GM21423 (cell line): ENCODE data around the gene POU4F1.

Experiments
- ATAC-seq: cut with Tn5 transposase; IDR thresholded peaks from one replicate; pipeline ENCODE4 v1.9.1; 2021; ENCODE audit warnings: mild to moderate bottlenecking, moderate library complexity; ENCODE audit not compliant: unreplicated experiment

The POU4F1 gene

DNA sequence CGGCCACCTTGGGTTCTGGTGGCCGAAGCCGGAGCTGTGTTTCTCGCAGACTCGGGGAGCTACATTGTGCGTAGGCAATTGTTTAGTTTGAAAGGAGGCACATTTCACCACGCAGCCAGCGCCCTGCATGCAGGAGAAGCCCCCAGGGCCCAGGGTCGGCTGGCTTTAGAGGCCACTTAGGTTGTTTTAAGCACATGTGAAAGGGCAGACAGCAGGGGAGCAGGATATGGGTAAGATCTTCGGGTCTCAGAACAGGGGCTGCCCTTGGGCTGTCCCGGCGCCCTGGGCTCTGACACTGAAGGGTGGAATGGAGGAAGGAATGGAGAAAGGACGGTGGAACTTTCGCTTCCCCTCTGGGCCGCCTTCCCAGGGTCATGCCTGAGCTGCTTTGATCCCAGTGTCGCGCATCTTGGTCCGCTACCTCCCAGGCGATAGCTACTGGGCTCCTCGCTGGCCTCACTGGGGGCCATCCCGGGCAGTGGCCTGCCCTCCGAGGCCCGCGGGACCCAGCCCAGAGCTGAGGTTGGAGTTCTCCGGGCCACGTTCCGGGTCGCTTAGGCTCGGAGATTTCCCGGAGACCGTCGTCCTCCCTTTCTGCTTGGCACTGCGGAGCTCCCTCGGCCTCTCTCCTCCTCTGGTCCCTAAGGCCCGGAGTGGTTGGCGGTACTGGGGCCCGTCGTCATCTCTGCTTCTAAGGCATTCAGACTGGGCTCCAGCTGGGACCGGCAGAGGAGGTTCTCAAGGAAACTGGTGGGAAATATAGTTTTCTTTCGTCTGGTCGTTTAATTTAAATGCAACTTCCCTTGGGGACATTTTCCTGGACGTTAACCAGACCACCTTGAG lies 4.3 kb upstream of the POU4F1 start:
- ATAC-seq, result no peak

DNA sequence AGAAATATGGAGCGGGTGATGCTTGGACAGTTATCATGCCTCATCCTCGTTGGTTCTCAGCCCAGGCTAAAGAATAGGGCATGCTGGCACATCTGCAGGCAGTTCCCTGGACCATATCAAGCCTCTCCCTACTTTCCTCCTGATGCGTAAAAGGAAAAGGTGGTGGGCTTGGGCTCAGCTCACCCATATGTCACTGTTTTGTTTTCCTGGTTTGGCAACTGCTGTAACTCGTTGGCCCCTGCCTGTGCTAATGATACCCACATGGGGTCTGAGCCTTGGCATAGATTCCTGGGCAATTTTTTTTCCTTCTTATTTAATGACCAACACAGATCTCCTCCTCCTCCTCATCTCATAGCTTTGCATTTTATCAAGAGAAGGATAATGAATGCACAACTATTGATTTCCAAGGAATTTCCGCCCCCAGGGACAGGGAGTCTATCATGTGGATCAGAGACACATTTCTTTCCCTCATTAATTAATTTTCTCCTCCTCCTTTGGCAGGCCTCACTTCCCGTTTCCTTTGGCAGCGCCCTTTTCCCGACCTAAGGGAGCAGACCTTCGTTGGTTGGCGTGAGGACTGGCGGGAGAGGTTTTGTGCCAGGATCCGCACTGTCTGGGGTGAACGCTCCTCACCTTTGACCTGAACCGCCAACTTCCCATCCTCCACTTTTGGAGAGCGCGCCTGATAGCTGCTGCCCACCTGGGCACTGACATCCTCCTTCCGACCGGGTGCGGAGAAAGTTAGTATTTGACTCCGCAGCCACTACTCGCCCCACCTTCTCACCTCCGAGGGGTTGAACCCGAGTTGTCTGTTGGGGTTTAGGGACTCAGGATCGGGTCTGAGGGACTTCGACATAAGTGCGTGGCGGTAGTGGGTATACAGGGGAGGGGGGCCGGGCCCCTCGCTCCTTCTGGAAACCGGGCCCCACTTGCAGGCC lies 3.4 kb upstream of the POU4F1 start:
- no peak for ATAC-seq

DNA sequence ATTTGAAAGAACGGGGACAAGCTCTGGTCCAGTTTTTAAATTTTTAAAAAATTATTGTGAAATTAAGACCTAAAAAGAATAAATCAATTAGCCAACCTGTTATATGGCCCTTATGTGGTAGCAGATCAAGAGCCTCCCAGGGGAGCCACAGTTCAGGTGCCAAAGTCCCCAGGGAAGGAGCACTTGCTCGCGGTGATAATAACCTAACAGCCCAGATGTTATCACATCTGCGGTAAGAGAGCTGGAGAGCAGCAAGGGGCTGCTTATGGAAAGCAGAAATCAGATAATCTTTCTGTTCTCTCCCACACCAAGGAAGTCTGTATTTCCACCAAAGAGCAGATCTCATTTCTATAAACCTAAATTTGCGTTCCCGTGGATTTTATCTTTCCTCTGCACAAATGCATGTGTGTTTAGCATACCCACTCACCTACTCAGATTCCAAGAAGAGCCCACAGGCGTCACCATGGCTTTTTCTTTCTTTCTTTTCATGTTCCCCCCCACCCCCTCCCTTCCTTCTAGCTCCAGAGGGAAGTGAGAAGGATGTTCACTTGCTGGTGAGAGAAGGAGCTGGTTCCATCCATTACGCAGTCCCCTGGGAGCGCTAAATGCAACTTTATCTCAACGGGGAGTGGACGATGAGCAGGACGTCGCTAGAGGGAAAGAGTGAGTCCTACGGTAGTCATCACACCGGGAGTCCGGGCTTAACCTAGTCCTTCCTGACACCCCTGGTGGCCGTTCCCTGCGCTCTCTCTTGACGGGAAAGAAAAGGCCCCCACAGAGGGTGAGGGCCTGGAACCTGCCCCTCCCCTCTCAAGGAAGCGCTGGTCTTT lies 1.6 kb upstream of the POU4F1 start:
- ATAC-seq, result no peak

DNA sequence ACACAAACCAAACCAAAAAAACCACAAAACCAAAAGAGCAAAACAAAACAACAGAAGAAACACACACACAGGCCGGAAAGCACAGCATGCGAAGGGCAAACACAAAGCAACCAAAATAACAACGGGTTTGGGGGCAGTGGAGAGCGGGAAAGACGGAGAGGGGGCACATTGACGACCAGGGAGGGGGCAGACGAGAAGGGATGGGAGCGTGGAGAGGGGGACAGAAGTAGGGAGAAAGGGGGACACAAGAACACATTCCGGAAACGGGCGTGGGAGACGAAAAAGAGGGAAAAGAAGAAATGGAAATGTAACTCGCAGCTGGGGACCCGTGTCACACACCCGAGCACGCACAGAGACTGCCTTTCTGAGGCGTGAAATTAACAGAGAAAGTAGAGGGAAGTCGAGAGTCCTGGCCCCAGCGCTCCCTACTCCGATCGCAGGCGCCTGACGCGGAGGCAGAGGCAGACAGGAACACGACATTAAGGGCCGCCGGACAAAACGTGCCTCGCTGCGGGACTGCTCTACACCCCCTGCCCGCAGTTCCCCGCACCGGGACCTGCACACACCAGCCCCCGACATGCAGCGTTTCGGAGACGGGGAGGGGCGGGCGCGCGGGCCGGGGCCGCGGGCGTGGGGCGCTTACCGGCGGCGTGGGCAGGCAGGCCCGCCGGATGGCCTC lies 652 bp downstream of the POU4F1 start:
- ATAC-seq, result peak; percentile 17

DNA sequence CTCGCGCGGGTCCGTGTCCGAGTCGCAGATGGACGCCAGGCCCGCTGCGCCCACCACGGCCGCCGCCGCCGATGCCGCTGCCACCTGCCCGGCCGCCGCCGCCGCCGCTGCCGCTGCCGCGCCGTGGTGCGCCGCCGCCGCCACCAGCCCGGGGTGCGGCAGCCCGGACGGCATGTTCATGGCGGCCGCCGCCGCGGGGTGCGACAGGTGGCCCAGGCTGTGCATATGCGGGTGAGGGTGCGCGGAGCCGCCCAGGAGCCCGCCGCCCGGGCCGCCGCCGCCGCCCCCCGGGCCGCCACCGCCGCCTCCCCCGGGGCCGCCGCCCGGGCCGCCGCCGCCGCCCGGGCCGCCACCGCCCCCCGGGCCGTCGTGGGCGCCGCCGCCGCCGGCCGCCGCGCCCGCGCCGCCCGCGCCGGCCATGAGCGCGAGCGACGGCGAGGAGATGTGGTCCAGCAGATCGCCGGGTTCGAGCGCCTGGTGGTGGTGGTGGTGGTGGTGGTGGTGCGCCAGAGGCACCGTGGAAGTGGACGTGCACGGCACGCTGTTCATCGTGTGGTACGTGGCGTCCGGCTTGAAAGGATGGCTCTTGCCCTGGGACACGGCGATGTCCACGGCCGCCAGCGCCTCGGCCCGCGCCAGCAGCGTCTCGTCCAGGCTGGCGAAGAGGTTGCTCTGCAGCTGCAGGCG lies 1.3 kb downstream of the POU4F1 start:
- no peak for ATAC-seq

DNA sequence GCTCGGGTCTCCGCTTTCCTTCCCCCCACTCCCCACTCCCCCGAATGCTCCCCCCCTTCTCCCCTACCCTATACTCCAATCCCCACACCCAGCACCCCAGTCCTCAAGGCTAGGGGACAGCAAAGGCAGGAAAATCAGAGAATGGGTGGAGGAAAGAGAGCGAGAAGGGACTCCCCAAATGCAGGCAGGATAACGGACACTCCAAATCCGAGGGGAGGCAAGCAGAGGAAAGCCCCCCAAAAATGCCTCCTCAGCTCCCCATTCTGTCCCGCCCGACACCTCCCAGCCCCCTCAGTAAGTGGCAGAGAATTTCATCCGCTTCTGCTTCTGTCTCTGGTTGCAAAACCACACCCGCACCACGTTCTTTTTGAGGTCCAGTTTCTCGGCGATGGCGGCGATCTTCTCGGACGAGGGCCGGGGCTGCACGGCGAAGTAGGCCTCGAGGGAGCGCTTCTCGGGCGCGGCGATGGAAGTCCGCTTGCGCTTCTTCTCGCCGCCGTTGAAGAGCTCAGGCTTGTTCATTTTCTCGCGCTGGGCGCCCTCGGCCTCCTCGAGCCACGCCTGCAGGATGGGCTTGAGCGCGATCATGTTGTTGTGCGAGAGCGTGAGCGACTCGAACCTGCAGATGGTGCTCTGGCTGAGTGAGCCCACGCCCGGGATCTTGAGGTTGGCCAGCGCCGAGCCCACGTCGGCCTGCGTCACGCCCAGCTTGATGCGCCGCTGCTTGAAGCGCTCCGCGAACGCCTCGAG lies 2.1 kb downstream of the POU4F1 start:
- ATAC-seq, result no peak

DNA sequence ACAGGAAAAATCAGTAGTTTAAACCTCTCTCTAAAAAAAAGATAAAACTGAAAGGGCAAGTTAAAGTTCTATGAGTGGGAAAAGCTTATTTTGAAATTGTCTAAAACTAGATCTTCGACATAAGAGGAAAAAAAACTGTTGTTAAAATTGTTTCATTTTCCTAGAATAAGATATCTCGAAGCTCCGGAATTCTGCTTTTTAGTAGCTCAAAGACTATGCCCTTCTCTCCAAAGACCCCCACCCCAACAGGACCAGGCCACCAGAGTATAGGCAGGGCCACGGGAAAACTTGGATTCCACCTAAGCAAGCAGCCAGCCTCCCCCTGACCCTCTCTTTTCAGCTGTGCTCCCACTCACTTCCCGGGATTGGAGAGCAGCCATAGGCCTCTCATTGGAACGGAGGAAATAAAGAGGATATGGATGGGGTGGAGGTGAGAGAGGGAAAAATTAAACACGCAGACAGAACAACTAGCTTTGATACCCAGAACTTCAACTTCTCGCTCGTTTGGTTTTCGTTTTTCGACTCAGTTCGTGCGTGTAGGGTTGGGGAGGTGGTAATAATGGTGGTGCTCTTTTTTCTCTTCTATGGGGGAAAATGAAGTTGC lies 3.0 kb downstream of the POU4F1 start:
- no peak for ATAC-seq

DNA sequence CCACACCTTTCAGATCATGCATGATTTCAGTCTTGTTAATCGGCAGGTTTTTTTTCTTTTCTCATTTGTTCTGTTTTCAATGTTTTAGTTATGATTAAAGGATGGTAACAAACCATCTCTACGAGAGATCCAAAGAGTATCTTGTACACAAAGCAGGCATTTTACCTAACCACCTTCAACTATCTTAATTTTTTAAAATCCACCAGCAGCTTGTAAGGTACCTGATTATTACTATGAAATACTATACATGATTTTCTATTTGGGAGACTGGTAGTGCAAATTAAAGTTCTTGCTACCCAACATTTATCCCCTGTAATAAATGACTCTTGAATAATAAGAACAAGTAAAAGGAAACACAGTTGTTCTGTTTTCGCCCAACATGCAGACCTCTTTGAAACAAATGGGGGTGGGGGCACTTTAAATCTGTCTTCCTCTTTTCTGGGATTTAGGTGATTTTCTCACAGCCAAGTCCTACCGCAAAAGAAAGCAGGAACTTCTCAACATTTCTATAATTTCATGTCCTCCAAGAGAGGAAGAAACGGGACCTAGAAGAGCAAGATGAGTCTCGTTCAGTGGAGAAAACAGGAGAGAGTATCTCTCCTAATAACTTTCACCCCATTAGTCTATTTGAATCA lies 3.6 kb downstream of the POU4F1 start:
- no peak for ATAC-seq

DNA sequence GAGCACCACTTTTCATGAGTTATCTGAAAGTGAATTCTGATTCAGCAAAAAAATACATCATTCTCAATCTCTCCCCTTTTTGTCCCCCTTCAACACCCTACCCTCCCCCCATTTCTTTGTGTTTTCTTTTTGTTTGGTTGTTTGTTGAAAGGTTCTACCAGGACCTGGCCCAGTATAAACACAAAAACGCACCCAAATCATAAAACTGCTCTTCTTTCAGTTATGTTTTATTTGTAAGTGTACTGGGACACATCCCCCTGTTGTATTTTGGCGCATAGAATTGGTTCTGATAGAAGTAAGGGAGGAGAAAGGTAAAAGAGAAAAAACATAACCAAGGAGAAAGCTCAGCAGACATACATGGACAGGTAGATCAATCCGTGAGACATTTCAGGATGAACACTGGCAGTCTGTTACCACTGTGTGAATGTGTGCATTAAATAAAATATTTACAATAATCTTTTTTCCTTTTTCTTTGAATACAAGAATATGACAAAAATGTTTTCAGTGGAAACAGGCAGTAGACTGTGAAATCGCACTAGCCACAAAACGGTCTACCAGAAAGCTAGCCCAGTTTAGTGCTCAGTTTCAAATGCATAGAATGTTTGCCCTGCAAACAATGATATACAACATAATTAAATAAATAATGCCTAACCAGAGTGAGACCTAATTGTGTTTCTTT lies 4.2 kb downstream of the POU4F1 start:
- ATAC-seq, result no peak

DNA sequence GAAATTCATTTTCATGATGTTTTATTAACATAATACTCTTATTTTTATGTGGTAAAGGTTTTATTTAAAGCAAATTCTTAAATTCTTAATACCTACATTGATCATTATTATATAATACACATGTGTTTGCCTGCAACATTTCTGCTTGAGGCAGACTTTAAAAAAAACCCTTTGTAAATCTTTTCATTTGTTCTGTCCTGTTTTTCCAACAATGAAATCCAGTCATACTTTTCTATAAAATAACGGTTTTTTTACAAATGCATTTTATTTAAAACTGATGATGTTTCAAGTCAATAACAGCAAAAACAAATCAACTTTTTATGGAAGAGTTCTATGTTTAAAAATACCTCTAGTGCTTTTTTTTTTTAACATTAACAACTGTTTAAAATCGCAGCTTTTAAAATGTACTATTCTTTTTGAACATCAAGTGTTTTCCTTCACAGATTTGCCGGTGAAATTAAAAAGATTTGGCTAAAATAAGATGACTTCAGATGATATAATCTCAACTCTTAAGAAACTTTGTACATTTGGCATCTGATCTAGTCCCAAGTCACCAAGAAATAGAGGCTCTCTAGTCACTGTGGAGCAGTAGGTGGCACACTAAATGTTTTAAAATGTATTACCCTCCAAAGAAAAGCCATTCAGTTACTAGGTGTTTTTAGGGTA lies 5.1 kb downstream of the POU4F1 start:
- no peak for ATAC-seq

DNA sequence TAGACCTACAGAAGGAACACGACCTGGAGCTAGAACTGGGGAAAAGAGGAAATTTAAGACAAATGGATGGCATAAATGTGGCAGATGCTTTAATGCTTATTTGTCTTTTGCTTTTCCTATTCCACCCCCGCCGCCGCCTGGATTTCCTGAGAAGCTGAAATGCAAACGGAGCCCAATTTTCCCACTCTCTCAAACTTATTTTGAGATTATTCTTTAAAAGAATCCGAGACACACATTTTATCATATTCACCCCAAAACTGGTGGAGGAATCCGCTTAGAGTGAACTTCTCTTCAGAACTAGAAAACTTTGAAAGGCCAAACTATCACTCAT lies 5.8 kb downstream of the POU4F1 start:
- ATAC-seq, result no peak

DNA sequence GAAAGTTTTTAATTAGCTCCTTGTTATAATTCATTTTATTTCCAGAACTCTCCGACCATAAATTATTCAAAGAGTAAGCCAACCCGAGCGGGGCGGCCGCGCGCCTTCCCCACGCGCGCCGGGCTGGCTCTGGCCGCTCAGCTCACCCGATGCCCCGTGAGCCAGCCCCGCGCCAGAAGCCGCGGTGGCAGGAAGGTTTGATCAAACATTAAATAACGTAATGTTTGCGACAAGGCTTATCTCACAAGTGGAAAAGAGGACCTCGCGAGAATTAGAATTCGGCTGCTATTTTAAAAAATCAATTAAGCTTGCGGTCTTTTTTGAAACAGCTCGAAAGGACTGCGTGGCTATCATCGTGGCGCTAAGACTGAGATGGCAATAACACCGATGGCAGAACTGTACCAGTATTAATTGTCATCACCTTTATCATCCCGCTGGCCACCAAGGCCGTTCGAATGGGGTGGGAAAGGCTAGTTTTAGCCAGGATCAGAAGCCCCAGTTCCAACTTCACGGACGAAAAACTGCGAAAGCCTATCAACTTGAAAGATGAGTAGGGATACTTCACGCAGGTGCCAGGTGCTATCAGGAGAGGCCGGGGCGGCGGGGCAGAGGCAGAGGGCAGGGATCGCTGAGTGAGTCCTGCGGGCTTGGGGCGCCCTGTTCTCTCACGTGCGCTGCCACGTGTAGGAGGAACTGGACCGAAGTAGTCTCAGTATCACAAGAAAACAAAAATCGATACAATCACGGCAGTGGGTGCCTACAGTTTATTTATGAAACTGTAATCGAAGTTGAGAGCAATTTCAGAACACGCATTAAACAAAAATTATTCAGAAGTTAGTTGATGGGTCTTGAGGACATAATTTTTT lies 6.4 kb downstream of the POU4F1 start:
- no peak for ATAC-seq

DNA sequence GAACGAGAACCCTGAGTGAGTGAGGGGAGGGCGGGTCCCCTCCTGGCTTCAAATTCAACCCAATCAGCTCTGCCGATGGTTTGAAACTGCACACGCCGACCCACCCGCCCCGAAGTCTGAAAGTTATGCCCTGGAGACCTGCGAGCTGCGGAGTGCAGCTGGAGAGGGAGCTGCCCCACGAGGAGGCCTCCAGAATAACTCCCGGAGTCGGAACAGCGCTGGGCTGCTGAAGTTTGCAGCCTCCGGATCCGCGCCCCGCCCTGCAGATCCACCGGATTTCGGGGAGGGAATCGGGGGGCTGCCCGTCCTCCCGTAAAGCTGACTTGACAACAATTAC lies 7.0 kb downstream of the POU4F1 start:
- ATAC-seq, result no peak

DNA sequence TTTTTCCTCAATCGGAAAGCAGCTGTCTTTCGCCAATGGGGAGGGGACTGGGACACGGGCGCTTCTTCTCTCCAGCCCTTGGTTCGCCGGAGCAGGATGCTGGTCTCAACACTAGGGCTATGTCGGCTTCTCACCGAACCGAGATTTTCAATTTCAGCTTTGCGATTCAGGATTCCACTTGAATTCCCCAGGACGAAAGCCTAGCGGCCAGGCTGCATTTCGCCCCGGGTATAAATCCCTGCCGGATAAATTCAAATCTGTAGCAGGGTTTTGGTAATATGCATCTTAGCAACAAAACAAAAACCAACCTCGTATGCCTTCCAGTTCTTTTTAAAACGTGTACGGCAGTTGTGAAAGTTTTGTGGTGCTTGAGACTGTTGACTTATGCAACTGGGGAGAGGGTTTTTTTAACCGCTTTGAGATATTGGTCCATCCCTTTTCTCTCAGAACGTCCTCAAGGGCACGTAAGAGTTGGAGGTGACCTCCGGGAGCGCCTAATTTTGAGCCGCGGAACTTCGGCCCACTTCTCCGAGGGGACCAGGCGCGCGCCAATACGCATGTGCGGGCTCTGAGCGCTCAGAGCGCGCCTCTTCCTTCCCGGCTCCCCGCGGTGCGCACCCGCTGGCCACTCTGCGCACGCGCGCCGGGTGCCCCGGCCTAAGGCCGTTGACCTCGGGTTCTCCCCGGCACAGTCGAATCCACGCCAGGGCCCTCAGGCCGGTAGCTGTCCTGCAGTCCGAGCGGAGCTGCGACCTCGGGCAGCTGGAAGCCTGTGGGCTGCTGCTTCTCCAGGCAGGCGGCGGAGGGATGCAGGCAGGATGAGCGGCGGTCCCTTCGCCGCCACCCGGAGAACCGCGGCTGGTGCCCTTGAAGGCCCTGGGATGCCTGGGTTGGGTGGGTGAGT lies 7.6 kb downstream of the POU4F1 start:
- peak; percentile 57 for ATAC-seq

DNA sequence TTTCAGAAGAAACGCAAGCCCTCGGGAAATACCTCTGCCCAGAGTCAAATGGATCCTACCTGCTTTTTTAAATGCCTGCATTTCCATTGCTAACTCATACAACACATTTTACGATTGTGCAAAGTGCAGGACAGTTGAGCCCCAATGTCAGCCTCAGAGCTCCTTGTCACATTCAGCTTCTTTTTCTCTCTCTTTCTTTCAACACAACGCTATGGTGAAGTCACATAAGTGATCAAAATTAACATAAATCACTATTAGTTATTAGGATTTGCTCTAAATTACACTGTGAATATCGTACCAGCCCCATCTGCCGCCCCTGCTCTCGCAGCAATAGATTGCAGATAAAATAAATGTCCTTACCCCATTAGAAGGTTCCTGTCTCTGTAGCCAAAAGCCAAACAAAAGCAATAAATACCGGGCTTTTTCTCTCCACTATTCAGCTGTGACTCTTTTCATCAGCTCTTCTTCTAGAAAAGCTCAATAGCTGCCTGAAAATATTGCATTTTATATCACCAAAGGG lies 8.8 kb downstream of the POU4F1 start:
- ATAC-seq, result no peak
